ENCODE measurements around the gene TPM1.

The TPM1 gene

DNA sequence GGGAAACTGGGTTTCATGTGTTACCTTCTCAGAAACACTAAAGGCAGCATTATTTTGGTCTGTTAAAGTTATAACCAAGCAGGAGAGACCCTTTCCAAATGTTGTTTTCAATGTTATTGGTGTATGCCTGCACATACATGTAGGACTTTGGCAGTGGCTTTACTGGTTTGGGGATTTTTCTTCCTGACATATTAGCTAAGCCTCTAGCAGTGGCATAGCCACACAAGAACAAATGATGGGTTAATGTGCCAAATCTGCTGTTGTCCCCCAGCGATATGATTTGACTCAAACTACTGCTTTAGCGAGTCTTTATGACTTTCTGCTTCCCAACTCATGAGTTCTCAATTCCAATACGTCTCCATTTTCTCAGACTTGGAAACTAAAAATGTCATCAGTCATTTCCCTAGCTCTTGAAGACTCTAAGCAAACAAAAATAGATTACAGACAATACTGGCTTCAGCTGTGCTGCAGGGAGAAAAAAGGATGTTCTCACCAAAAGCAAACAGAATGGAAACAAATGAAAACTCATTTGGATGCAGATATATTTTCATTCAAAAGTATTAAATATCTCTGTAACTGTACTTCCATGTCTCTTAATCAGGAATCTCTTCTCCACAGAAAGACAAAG lies 29.6 kb downstream of the TPM1 start:
- DNase-seq (ENCODE audit: extremely low read depth in 1 of 2, low read depth in 1 of 2): no peak

DNA sequence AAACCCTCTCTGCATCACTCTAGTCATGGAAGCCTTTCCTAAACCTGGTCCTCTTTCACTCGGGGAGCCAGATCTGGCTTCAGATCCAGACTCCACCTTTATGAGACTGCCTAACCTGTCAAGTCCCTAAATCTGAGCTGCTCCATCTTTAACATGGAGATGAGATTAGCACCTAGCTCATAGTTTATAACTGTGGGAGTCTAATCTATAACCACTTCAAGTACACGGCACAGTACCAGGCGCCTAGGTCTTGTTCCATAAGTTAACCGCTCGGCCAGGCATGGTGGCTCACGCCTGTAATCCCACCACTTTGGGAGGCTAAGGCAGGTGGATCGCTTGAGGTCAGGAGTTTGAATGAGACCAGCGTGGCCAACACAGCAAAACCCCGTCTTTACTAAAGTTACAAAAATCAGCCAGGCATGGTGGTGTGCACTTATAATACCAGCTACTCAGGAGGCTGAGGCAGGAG lies 30.3 kb downstream of the TPM1 start:
- DNase-seq (ENCODE audit: extremely low read depth in 1 of 2, low read depth in 1 of 2): no peak

DNA sequence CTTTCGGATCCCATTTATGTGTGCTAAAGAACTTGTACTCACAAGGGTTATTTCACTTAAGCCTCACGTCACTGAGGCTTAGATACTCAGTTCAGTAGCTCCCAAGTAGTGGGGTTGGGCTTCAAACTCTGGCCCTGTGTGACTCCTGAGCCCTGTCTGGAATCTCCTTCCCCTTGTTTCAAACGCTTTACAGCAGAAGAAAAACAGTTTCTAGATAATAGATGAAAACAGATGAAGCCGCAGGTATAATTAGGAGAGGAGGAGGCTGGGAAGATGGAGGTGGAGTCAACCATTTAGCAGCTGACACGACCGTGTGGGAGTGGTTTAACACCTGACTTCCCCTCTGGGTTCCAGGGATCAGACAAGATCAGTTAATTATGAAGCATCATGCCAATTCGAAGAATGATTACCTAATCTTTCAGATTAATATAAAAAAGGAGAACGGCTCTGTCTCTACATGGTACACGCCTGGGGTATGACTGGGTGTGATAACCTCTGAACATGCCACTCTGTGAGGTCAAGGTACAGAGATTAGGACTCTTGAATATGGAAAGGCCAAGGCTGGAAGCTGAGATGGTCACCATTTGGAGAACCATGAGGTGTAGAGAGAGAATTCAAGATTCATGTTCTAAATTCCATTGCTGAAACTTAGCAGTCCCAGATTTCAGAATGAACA lies 31.1 kb downstream of the TPM1 start:
- no peak for DNase-seq (ENCODE audit: extremely low read depth in 1 of 2, low read depth in 1 of 2)

DNA sequence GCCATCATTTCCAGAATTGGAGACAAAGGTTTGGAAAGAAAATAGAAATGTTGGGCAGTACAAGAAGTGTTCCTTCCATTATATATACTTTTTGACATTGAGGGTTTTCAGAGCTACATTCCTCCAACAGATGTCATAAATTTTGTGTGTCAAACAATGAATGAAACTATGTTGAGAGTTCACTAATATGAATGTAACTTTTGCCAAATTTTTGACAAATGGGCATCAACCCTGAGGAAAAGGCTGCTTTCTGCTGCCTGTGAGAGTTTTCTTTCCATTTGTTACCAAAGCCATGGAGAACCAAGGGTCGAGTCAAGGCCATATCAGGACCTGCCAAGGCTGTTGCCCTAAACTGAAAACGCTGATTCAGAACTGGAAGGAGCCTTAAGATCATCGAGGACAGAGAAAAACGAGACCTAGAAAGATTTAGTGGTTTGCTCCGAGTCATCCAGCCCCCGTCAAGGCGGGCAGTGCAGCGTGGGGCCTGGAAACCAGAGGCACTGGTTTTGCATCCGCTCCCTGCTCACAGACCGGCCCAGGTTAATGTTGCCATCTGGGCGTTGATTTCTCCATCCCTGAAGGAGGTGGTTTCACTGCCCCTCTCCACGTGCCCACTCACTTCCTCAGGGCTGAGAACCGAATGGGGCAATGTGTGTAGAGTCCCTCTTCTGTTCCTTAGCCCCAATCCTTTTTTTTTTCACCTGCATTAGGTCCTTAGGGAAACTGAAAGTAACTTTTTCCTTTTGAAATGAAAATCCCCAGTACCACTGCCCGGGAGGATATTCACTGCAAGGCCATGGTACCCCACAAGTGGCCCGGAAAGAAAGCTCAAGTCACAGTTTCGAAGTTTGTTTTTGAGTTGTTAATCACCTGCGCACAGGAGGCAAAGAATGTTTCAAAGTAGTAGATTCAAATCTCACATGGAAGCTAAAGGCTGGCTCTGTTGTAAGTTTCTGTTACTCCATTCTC lies 32.8 kb downstream of the TPM1 start:
- no peak for DNase-seq (ENCODE audit: extremely low read depth in 1 of 2, low read depth in 1 of 2)

DNA sequence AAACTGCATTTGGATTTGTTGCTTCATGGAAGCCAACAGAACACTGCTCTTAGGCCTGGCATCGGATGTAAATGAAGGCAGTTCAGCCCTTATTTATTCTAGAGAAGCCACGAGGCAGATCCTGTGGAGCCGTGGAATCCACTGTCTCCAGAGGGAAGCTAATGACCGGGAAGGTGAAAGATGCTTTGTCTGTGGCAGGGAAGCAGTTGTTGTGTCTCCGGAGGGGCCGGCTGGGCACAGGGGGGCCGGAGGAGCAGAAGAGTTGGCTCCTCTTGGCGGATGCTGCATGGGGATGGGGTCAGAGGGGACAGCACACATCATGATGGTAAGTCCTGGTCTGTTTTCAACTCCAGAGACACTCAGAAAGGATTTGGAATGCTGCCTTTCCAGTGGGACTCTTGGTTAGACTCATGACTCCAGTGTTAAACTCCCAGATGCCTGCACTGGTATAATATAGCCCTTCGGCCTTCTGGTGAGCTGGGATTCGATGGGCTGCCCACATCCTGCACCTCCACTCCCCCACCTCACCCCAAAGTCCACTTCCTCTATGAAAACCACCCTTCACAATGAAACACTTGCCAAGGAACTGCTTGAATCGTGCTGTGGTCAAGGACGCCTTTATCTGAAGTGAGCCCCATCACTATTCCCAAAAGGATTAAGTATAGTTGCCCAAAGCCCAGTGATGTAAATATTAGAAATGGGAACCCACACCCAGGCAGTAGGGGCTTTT lies 33.6 kb downstream of the TPM1 start:
- no peak for DNase-seq (ENCODE audit: extremely low read depth in 1 of 2, low read depth in 1 of 2)

DNA sequence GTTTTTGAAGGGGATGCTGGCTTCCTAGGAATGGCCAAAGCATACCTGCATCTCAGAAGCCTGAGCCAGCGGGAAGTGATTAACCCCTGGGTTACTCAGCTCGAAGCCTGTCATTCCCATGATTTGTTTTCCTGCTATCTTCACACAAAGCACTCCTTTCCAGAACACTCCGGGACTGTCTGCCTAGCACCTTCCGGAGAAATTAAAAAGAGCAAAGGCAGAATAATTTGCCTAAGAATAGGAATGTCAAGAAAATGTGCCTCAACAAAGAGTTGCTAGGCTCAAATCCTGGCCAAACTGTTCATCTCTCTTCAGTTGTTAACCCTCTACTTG lies 34.1 kb downstream of the TPM1 start:
- DNase-seq (ENCODE audit: extremely low read depth in 1 of 2, low read depth in 1 of 2): no peak

DNA sequence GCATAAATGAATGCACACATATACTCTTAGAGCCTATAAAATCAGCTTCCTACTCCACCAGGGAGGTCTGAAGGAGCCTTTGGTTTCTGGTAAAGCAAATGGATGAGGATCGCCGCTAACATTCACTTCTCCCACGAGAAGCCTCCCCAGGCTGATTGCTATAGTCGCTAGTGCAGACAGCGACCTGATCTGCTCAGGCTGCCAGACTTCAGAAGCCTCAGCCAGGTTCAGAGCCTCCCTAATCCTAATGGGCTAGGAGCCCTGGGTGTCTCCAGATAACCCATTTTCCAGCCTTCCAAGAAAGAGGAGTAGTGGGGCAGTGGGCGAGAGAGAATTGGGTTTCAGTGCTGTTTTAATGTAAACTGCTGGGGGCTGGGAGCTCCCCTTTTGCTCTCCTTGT lies 35.4 kb downstream of the TPM1 start:
- DNase-seq (ENCODE audit: extremely low read depth in 1 of 2, low read depth in 1 of 2): no peak

DNA sequence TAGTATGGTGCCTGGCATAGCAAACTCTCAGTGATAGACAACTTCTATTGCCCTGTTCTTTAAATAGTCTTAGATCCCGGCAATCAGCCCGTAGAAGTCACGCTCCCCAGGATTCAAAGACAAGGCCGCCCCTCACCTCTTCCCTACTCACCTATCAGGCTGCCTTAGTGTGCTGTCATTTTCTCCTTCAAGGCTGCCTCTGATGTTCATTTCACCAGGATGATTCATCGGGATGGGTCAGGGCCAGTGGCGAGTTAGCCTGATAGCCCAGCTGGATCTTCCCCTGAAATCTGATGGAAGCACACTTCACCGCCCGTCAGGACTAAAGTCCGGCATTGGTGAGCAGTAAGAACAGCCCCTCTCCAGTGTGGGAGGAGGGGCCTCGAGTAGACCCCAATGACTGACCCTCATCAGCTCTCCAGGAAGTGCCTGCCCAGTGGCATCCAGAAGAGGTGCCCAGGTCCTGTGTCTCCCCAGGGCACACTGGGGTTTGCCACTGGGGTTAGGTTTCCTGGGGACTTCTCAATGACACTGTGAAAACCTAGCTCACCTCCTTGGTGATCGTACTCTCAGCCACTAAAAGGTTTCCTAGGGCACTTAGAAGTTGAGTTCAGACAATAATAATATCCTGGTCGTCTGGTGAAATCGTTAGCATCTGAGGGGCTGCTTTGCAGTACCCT lies 37.5 kb downstream of the TPM1 start:
- DNase-seq (ENCODE audit: extremely low read depth in 1 of 2, low read depth in 1 of 2): no peak

DNA sequence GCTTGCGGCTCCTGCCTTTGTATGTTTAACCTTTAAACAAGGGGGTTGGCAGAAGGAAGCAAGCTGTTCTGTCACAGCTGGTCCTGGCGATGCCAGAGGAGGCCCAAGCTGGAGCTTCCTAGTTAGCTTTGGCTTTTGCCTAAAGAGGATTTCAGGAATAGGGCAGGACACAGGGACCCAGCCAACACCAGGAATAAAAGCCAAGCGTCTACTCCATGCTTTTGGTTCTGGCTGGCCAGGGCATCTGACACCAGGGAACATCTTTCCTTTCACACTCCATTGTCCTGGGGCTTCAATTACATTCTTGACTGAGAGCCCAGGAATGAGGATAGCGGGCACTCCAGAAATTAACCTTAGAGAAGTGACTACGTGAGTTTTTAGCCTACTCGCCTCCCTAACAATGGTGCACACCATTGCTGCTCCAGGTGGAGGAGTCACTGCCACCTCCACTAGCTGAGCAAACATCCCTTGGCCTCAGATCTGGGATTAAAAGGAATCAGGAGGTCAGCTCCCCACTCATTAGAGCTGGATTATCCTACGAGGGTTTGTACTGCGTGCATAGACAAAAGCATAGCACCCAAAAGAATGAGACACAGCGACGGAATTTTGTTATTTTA lies 38.2 kb downstream of the TPM1 start:
- no peak for DNase-seq (ENCODE audit: extremely low read depth in 1 of 2, low read depth in 1 of 2)

DNA sequence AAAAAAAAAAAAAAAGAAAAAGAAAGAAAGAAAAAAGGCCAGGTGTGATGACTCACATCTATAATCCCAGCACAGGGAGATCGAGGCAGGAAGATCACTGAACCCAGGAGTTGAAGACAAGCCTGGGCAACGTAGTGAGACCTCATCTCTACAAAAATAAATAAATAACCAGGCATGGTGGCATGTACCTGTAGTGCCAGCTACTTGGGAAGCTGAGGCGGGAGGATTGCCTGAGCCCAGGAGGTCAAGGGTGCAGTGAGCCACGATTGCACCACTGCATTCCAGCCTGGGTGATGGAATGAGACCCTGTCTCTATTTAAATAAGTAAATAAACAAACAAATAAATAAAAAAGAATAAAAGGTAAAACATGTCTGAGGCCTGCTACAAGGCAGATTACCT lies 39.8 kb downstream of the TPM1 start:
- no peak for DNase-seq (ENCODE audit: extremely low read depth in 1 of 2, low read depth in 1 of 2)

DNA sequence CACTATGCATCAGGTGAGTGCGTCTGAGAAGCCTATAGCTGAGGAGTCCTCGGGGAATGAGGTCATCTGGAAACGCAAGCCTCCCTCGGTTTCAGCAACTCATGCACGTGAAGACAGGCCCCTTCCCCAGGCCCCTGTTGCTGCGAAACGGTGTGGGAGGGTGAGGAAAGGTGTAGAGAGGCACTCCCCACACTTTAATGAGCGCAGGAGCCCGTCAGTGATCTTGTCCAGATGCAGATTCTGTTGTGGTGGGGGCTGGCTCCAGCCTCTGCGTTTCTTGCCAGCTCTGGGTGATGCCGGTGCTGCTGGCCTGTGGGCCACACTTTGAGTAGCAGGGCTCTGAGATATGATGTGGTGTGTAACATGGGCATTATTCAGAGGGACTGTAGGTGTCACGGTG lies 40.5 kb downstream of the TPM1 start:
- DNase-seq (ENCODE audit: extremely low read depth in 1 of 2, low read depth in 1 of 2): no peak

DNA sequence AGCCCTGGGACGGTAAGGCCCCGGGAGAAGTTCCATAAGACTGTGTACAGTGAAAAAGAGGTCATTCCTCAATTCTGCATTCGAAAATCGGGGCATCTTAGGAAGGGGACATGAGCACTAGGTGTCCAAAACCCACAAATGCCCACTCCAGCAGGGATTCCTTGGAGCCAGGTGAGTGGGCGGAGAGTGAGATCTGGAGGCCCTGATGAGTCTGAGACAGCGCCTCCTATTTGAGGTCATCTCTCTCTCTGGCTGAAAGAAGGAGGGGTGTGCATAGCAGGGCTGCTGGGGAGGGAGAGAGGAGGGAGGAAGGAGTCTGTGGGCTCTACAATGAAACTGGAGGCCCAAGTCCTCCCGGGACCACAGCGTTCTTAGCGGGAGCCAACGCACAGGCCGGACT lies 41.0 kb downstream of the TPM1 start:
- DNase-seq (ENCODE audit: extremely low read depth in 1 of 2, low read depth in 1 of 2): no peak

DNA sequence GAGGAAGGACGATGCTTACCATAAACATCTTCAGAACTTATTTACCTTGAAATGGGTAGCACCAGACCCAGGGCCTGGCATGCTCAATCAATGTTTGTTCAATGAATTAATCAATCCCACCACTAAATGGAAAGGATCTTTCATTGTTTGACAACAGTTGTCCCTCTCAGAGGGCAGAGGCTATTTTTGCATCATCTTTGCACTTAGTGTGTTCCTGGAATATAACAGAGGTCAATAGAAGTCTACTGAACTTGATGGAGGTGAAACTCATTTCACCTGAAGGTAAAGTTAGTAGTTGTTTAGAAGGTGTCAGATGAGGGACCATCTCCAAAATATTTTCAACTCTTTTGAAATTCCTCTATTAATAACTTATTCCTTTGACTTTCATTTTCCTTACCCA lies 42.3 kb downstream of the TPM1 start:
- DNase-seq (ENCODE audit: extremely low read depth in 1 of 2, low read depth in 1 of 2): no peak

DNA sequence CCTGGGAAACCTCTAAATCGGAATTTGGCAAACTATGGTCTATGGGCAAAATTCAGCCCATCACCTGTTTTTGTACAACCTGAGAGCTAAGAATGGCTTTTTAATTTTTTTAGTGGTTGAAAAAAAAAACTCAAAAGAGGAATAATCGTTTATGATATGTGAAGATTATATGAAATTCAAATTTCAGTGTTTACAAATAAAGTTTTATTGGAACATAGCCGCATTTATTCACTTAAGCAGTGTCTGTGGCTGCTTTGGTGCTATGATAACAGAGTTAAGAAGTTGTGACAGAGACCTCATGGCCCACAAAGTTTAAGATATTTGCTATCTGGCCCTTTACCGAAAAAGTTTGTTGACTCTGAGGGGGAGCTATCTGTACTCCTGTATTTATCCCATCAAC lies 42.7 kb downstream of the TPM1 start:
- no peak for DNase-seq (ENCODE audit: extremely low read depth in 1 of 2, low read depth in 1 of 2)

DNA sequence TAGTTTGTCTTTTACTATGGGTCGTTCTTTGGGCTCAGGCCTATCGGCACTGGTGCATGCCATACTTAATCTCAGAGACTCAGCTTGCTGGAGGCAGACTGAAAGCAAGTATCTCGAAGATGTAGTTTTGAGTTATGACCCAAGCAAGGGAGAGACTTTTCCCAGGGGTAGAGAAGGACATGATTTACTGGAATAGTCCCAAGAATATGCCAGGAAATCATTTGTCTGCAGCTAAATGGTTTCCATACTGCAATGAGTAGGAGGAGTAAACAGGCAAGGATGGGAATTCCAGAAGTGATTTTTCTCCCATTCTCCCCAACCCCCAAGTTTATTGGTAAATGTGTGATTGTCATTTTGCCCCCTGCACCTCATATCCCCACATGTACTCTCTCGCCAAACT lies 43.7 kb downstream of the TPM1 start:
- DNase-seq (ENCODE audit: extremely low read depth in 1 of 2, low read depth in 1 of 2): no peak

DNA sequence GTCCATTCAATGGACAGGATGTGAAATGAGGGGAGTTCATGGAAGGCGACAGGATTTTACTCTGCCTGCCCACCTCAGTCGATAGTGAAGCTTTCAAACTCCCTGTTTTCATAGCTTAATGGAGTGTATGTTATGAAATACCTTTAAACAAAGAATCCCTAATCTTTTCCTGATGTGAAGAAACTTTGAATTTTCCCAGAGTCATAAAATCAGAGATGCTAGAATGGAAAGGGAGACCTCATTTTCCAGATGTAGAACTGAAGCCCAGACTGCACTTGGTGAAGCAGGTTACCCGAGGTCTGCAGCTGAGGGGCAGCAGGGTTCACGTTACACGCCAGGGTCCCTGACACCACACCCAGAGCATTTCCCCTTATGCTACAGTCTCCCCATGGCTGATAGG lies 44.4 kb downstream of the TPM1 start:
- DNase-seq (ENCODE audit: extremely low read depth in 1 of 2, low read depth in 1 of 2): no peak

DNA sequence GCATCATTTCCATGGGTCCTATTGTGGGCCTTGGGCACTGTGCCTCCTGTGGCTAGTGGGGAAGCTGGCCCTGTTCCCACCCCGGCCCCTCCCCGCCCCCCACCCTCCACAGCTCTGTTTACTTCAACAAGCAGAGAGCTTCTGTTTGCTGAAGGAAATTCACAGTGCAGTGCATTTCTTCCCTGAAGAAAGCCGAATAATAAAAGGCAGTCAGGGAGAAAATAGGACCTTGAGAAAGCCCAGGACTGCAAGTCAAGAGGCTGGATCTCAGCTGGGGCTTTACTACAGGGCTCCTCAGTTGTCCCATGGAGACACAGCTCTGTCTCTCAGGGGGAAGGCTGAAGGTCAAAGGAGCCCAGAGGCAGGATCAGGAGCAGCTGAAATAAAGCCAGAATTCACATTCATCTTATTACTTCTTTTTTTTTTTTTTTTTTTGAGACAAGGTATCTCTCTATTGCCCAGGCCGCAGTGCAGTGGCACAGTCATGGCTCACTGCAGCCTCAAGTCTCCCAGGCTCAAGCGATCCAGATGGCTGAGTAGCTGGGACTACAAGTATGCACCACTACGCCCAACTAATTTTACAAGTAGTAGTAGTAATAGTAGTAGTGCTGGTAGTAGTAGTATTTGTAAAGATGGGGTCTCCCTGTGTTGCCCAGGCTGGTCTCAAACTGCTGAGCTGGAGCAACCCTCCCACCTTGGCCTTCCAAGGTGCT lies 46.1 kb downstream of the TPM1 start:
- DNase-seq (ENCODE audit: extremely low read depth in 1 of 2, low read depth in 1 of 2): no peak

DNA sequence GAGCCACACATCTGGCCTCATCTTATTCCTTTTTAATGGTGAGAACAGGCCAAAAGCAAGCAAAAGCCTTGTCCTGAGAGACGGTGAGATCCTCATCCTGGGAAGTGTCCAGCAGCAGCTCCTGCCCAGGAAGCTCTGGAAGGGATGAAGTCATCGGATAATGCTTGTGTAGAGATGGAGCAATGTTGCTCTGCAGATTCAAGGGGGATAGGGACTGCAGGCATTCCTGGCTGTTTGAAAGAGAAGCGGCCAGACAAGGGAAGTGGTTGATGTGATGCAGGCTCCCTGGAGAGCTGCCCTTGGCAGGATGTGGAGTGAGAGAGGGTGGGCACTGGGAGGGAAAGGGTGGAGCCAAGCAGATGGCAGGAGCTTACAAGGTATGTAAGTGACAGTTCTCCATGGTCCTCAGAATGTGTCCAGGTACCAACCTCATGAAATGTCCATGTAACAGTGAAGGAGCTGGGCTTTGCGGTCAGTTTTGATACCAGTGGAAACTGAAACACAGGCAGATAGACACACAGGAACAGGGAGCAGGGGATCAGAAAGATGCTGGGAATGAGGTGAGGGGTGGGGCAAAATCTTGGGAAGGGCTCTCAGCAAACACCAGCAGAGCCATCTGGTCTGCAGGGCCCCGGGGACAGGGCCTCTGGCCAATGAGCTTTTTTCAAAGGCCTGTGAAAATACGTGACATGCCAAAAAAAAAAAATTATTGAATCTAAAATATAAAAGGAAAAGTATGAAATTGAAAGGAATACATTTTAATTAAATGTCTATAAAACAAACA lies 46.9 kb downstream of the TPM1 start:
- no peak for DNase-seq (ENCODE audit: extremely low read depth in 1 of 2, low read depth in 1 of 2)

DNA sequence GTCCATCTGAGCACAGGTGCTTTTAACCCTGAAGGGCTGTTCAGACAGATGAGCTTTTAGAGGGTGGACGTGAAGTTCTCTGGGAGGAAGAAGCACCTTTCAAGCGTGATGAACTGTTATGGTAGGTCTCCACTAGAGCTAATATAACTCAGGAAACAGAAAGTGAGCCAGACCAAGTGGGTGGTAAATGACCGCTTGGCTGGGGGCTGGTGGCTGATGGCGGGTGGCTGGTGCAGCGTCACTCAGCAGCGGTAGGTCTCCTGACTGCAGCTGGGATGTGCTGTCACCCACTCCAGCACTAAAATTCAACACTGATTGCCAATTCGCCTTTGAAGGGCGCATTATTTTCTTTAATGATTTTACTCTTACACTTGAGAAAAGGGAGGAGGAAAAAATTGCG lies 47.9 kb downstream of the TPM1 start:
- no peak for DNase-seq (ENCODE audit: extremely low read depth in 1 of 2, low read depth in 1 of 2)

Data from stimulated activated CD8-positive, alpha-beta memory T cell treated with anti-CD3 and anti-CD28 coated beads, Interleukin-7, amount 100 ng/mL, for 48 hours (primary cell).